ENCODE results near the gene LRRC73. TPM values are rescaled to one million over a fixed set of nuclear protein-coding genes. Genes with fewer than 3 reads are reported as not detected.

Gene LRRC73
- total and polyA plus RNA-seq, 9 of the 15 experiments (the other 6 are each of a cell fraction or from before 2014, with no cell fraction given): 0.07 to 0.55 (median 0.16) TPM; not detected in 3

- peaks cover 55% of the 10 kb centered on the region for H3K36me3 ChIP-seq (ENCODE audit: control insufficient read depth, insufficient read depth, low read length)
- H3K27ac ChIP-seq (ENCODE audit: extremely low read depth, low read depth, low read length): no peak overlapping the region
- intact Hi-C loops (cut with micrococcal nuclease): no loop called here
- in situ Hi-C loops (cut with MboI): no loop called here
- no TSS peak for BruUV-seq (replicated peaks)
- 52% methylated on average over 8 of the region's 8 CpGs for WGBS (ENCODE audit: insufficient coverage, low coverage, missing lambda C conversion rate)
- ChIA-PET POLR2A (interaction anchor here (0.6 to 6.2 kb wide), 6 partner anchors 8 to 206 kb away, joined by 3 to 54 read pairs (median 4); partner anchors contain the start of genes POLR1C and YIPF3), CTCF (ENCODE audit: low intra/inter-chr PET ratio) (no interaction called here)
- H3K4me1 ChIP-seq (replicated peaks in 1 of 2; ENCODE audit: control insufficient read depth in 2 of 2, insufficient read depth in 2 of 2, low read length in 2 of 2): peaks cover 10 to 45% of the 10 kb centered on the region in 2 experiments; a peak in 4 of 5 replicates
- ATAC-seq (no peak), DNase-seq (ENCODE audit: extremely low read depth in 1 of 4, low spot score in 3 of 4) (no peak), FAIRE-seq (no peak)
- H3K9me3 ChIP-seq (replicated peaks; ENCODE audit: control insufficient read depth, insufficient read depth, low read depth, low read length): no peaks in the 10 kb centered on the region
- peaks cover 4% of the 10 kb centered on the region for H3K9me1 ChIP-seq (ENCODE audit: control insufficient read depth, insufficient read depth, low read length)
- no peak overlapping the region for H3K4me3 ChIP-seq
- H4K20me1 ChIP-seq (replicated peaks; ENCODE audit: control insufficient read depth, insufficient read depth, low read length): peaks cover 6% of the 10 kb centered on the region; the same call in 1 of the 2 replicates
- 0 out of 2 replicates have a peak, but pooled peaks have one; percentile 21 for TF ChIP-seq THAP12 (CRISPR knock-in tag; IDR thresholded peaks at IDR 0.05)
- TF ChIP-seq ZNF354B (CRISPR knock-in tag; IDR thresholded peaks at IDR 0.05): no peak
- TF ChIP-seq ZNF274 (IDR thresholded peaks at IDR 0.05; ENCODE audit: borderline replicate concordance, low read depth, low read length): no peak
- TF ChIP-seq CTCF (IDR thresholded peaks at IDR 0.05 in 2 of 3, conservative IDR thresholded peaks at IDR 0.05 in 1 of 3; ENCODE audit: insufficient read depth in 2 of 3, low read depth in 1 of 3, low read length in 3 of 3): peak; percentile 5 to 19 (median 12); a peak in 1 of 6 replicates
- TF ChIP-seq ZNF217 (CRISPR knock-in tag; IDR thresholded peaks at IDR 0.05): no peak
- H3K79me2 ChIP-seq (ENCODE audit: control insufficient read depth, insufficient read depth, low read length): no peaks in the 10 kb centered on the region
- no peak overlapping the region for H3K4me2 ChIP-seq (ENCODE audit: insufficient read depth, low read length)
- H3K27me3 ChIP-seq (ENCODE audit: control insufficient read depth in 2 of 2, insufficient read depth in 2 of 2, low read length in 2 of 2): peaks cover 0 to 6% of the 10 kb centered on the region in 2 experiments; a peak in 2 of 5 replicates
- no peak overlapping the region for H2AFZ ChIP-seq (ENCODE audit: low read depth, low read length)
- H3K9ac ChIP-seq (ENCODE audit: insufficient read depth in 1 of 2, low read depth in 2 of 2, low read length in 2 of 2): no peak overlapping the region
Measured at GRCh38 chr6:43508481-43509141, 1.5 kb downstream of the LRRC73 start.

All from K562 (cell line).